IMR-90 (cell line): ENCODE results near the gene DOHH. TPM values are rescaled to one million over a fixed set of nuclear protein-coding genes. Genes with fewer than 3 reads are reported as not detected.

Source experiments
- ATAC-seq: fragments of 200-7000 bp; cut with Tn5 transposase; 2 replicates; pipeline ENCODE4 v1.9.1; 2020; ENCODE audit warnings: low read depth, mild to moderate bottlenecking, moderate library complexity
- BruUV-seq: library from RNA; stranded (reverse); fragments of 400-500 nt; replicated peaks from 2 replicates; lab custom pipeline; 2021; lab: Mats Ljungman, UMichigan
- CTCF ChIA-PET: fragments of 300-600 bp; formaldehyde crosslinking; extraction: SDS; loops from one replicate; lab custom pipeline; 2021; ENCODE audit warnings: antibody characterized with exemption; lab: Yijun Ruan, JAX
- POLR2A ChIA-PET: fragments of 300-600 bp; sonication (Branson Sonifier 250); formaldehyde crosslinking; loops from one replicate; lab custom pipeline; 2022; ENCODE audit warnings: antibody characterized with exemption; ENCODE audit not compliant: unreplicated experiment; lab: Charles Lee
- DNase-seq: peaks from one replicate; pipeline ENCODE4 v3.0.0; 2013
- H2AFZ ChIP-seq: replicated peaks from 2 replicates; pipeline ENCODE3; 2013; ENCODE audit warnings: low read length, mild to moderate bottlenecking; ENCODE audit not compliant: poor library complexity
- H2AK5ac ChIP-seq: 2 replicates; pipeline ENCODE4 v1.6.1; 2013; ENCODE audit warnings: low read depth, low read length, inconsistent platforms
- H2AK9ac ChIP-seq: replicated peaks from 2 replicates; pipeline ENCODE3; 2013; ENCODE audit warnings: mild to moderate bottlenecking, low read depth, low read length, moderate library complexity; ENCODE audit not compliant: poor library complexity
- H2BK120ac ChIP-seq: 2 replicates; pipeline ENCODE4 v1.6.1; 2013; ENCODE audit warnings: low read depth, low read length, inconsistent platforms
- H2BK15ac ChIP-seq: 3 replicates; pipeline ENCODE4 v1.6.1; 2013; ENCODE audit warnings: low read depth, low read length, inconsistent platforms
- H2BK20ac ChIP-seq: 2 replicates; pipeline ENCODE4 v1.6.1; 2013; ENCODE audit warnings: low read depth, mild to moderate bottlenecking, inconsistent platforms, low read length, moderate library complexity
- H2BK5ac ChIP-seq: 2 replicates; pipeline ENCODE4 v1.6.1; 2013; ENCODE audit warnings: mild to moderate bottlenecking, low read depth, low read length, inconsistent platforms; ENCODE audit not compliant: poor library complexity, severe bottlenecking
- H3K14ac ChIP-seq: replicated peaks from 2 replicates; pipeline ENCODE4 v1.6.1; 2013; ENCODE audit warnings: low read depth, low read length, inconsistent platforms
- H3K18ac ChIP-seq: 2 replicates; pipeline ENCODE4 v1.6.1; 2013; ENCODE audit warnings: low read depth, low read length, control low read depth
- H3K23ac ChIP-seq: 2 replicates; pipeline ENCODE4 v1.6.1; 2013; ENCODE audit warnings: low read depth, low read length, inconsistent platforms
- H3K27ac ChIP-seq: 2 replicates; pipeline ENCODE4 v1.5.1; 2013; ENCODE audit warnings: mild to moderate bottlenecking, control low read depth, low read length; ENCODE audit not compliant: insufficient read depth
- H3K27me3 ChIP-seq: 2 replicates; pipeline ENCODE4 v1.6.1; 2013; ENCODE audit warnings: low read length; ENCODE audit not compliant: control insufficient read depth, insufficient read depth
- H3K36me3 ChIP-seq: 2 replicates; pipeline ENCODE4 v1.6.1; 2013; ENCODE audit warnings: low read length, mixed read lengths; ENCODE audit not compliant: control insufficient read depth, insufficient read depth
- H3K4ac ChIP-seq: 2 replicates; pipeline ENCODE4 v1.6.1; 2013; ENCODE audit warnings: low read depth, low read length, inconsistent platforms
- H3K4me1 ChIP-seq: 2 replicates; pipeline ENCODE4 v1.6.1; 2013; ENCODE audit warnings: low read length, mixed read lengths; ENCODE audit not compliant: control insufficient read depth, insufficient read depth
- H3K4me2 ChIP-seq: 2 replicates; pipeline ENCODE4 v1.6.1; 2013; ENCODE audit warnings: low read depth, mild to moderate bottlenecking, control low read depth, low read length, moderate library complexity
- H3K4me3 ChIP-seq: 2 replicates; pipeline ENCODE4 v1.5.1; 2013; ENCODE audit warnings: low read depth, mild to moderate bottlenecking, control low read depth, low read length, moderate library complexity; ENCODE audit not compliant: insufficient read depth
- H3K56ac ChIP-seq: 2 replicates; pipeline ENCODE4 v1.6.1; 2013; ENCODE audit warnings: low read length, inconsistent platforms; ENCODE audit not compliant: insufficient read depth; ENCODE audit errors: extremely low read depth
- H3K79me1 ChIP-seq, 2 experiments: 2 replicates each; pipeline ENCODE4 v1.6.1; 2013; ENCODE audit warnings: low read length in 2 of 2, inconsistent platforms in 1 of 2, low read depth in 1 of 2
- H3K9ac ChIP-seq: 2 replicates; pipeline ENCODE4 v1.6.1; 2013; ENCODE audit warnings: low read depth, low read length, control low read depth
- H3K9me1 ChIP-seq: 2 replicates; pipeline ENCODE4 v1.6.1; 2013; ENCODE audit warnings: low read length, inconsistent platforms; ENCODE audit not compliant: insufficient read depth
- H3K9me3 ChIP-seq: 2 replicates; pipeline ENCODE4 v1.6.1; 2013; ENCODE audit warnings: low read length; ENCODE audit not compliant: control insufficient read depth, insufficient read depth
- H4K20me1 ChIP-seq: 2 replicates; pipeline ENCODE4 v1.6.1; 2013; ENCODE audit warnings: low read length, inconsistent platforms; ENCODE audit not compliant: insufficient read depth
- H4K5ac ChIP-seq: 2 replicates; pipeline ENCODE4 v1.6.1; 2013; ENCODE audit warnings: mild to moderate bottlenecking, low read depth, low read length, control low read depth
- H4K8ac ChIP-seq, 2 experiments: 2 replicates each; pipeline ENCODE4 v1.6.1; 2013; ENCODE audit warnings: low read depth in 2 of 2, low read length in 2 of 2, control low read depth in 1 of 2, inconsistent platforms in 1 of 2
- H4K91ac ChIP-seq: 2 replicates; pipeline ENCODE4 v1.6.1; 2013; ENCODE audit warnings: low read depth, low read length, inconsistent platforms; ENCODE audit not compliant: insufficient read depth
- BHLHE40 ChIP-seq: fragments of 150-350 bp; IDR thresholded peaks from 2 replicates; pipeline ENCODE4 v1.6.1; 2016; ENCODE audit warnings: mild to moderate bottlenecking, low read depth, low read length
- FOS ChIP-seq: fragments of 150-350 bp; IDR thresholded peaks from 2 replicates; pipeline ENCODE4 v1.6.1; 2016; ENCODE audit warnings: low read depth, low read length
- MXI1 ChIP-seq: IDR thresholded peaks from 2 replicates; pipeline ENCODE4 v1.6.1; 2012; ENCODE audit warnings: low read depth, mild to moderate bottlenecking, low read length, moderate library complexity, borderline replicate concordance
- NFE2L2 ChIP-seq: fragments of 150-350 bp; IDR thresholded peaks from 2 replicates; pipeline ENCODE4 v1.6.1; 2016; ENCODE audit warnings: low read depth, mild to moderate bottlenecking, low read length
- RAD21 ChIP-seq: IDR thresholded peaks from 2 replicates; pipeline ENCODE4 v1.6.1; 2012; ENCODE audit warnings: low read length, improper control_type of control experiment
- SMC3 ChIP-seq: fragments of 150-350 bp; IDR thresholded peaks from 2 replicates; pipeline ENCODE4 v1.6.1; 2016; ENCODE audit warnings: low read depth, mild to moderate bottlenecking, antibody characterized with exemption, low read length, moderate library complexity
- WGBS, 2 experiments: methylation state at CpG; one replicate each; pipeline versions ENCODE4 v1.1.5 to v1.1.7; 2013; ENCODE audit warnings: missing lambda C conversion rate in 2 of 2; ENCODE audit not compliant: insufficient read length in 1 of 2; ENCODE audit errors: extremely low coverage in 2 of 2; 5-methylcytosine and 5-hydroxymethylcytosine counted together
- dilution Hi-C: fragments of 300-500 bp; cut with HindIII; formaldehyde crosslinking; loops from one replicate; pipeline ENCODE4 v1.14.3; 2018; ENCODE audit warnings: low sequenced_read_pairs; ENCODE audit not compliant: unreplicated experiment
- in situ Hi-C: fragments of 300-500 bp; cut with MboI; formaldehyde crosslinking; loops from 3 replicates; pipeline ENCODE4 v1.14.3; 2019; ENCODE audit warnings: low sequenced_read_pairs, inconsistent platforms, mixed read lengths
- intact Hi-C: fragments of 100-400 bp; cut with micrococcal nuclease; formaldehyde crosslinking; loops from 2 replicates; pipeline ENCODE4 v1.10.0; 2022
- polyA plus RNA-seq, 3 experiments: library from polyadenylated mRNA; depleted of rRNA; stranded (reverse); fragments of >200 nt; gene quantifications; 2 replicates each; pipeline ENCODE4 v1.2.3, GENCODE V29; 2012; ENCODE audit warnings: low replicate concordance in 1 of 3
- total RNA-seq: library from RNA; depleted of rRNA; stranded (reverse); fragments of >200 nt; gene quantifications from 2 replicates; pipeline ENCODE4 v1.2.3, GENCODE V29; 2012

The DOHH gene
- total and polyA plus RNA-seq, 2 of the 4 experiments (the other 2 are of a cell fraction) = 3.2 to 9.2 TPM

DNA sequence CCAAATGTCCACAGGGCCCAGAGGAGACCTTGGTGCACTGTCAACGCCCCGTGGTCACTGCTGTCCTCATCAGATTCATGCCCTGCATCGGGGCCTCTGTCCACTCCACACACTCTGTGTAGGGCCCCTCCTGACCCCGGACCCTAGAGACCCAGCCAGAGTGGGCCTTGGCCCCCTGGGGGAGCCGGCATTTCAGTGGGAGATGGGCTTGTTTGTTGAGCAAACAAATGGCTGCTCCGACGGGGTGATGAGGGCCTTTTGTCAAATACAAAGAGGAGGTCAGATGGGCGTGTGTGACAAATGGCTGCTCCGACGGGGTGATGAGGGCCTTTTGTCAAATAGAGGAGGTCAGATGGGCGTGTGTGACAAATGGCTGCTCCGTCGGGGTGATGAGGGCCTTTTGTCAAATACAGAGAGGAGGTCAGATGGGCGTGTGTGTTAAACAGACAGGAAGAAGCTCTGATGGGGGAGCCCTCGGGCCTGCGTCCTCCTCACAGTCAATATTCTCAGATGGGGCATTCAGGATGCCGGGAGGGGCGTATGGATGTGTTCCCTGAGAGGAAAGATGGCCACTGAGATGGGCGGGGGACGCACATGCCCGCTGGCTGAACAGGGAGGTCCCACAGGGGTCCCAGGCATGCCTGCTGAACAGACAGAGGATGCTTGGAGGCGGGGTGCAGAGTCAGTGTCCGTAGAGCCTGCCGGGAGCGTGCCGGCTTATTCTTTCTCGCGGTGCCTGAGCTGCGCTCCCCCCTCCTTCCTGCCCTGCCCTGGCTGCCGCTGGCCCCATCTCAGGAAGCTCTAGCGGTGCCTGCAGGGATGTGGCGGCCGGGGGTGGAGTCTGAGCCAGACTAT, 56.4 kb downstream of the DOHH start:
- Histone ChIP-seq H3K79me1 (peaks cover 22 to 78% of the 10 kb centered on the region in 2 experiments), H3K4me3 (no peak overlapping the region), H4K20me1 (peaks cover 47% of the 10 kb centered on the region), H4K91ac (no peak overlapping the region), H2BK15ac (no peak overlapping the region), H3K9me1 (peaks cover 5% of the 10 kb centered on the region), H3K4me1 (no peaks in the 10 kb centered on the region; the same call in 1 of the 2 replicates), H2BK20ac (no peak overlapping the region), H3K9me3 (no peaks in the 10 kb centered on the region), H2AK5ac (peak overlapping the region; percentile 24; the same call in 1 of the 2 replicates), H3K56ac (no peak overlapping the region), H2AFZ (peak overlapping the region; percentile 81), H3K36me3 (peaks cover 56% of the 10 kb centered on the region), H2BK120ac (no peak overlapping the region), H3K18ac (no peak overlapping the region), H3K23ac (no peak overlapping the region), H2AK9ac (peak overlapping the region; percentile 37), H3K9ac (no peak overlapping the region), H3K4me2 (no peak overlapping the region), H3K27me3 (no peaks in the 10 kb centered on the region), H3K14ac (no peak overlapping the region), H2BK5ac (no peak overlapping the region), H3K4ac (no peak overlapping the region; the same call in 1 of the 2 replicates), H3K27ac (no peak overlapping the region), H4K5ac (no peak overlapping the region), H4K8ac (peak overlapping the region in 1 of 2 experiments; percentile 39; a peak in 1 of 4 replicates)
- in situ Hi-C loops (no loop called here), dilution Hi-C loops (no loop called here), intact Hi-C loops (no loop called here)
- POLR2A ChIA-PET = no interaction called here
- WGBS, 2 experiments = 42% methylated on average over 23 of the region's 33 CpGs; no CpG with 5 or more reads in 1 of the 2 experiments
- CTCF ChIA-PET = no interaction called here
- TF ChIP-seq BHLHE40 (no peak), FOS (no peak), NFE2L2 (no peak), RAD21 (no peak), MXI1 (no peak), SMC3 (no peak)
- ATAC-seq (peak; percentile 42; the same call in 1 of the 2 replicates), DNase-seq (peak; percentile 47)
- no TSS peak for BruUV-seq
